HG03565 (cell line): ENCODE data around the gene UFSP2.

Experiments used
- ATAC-seq: cut with Tn5 transposase; IDR thresholded peaks from one replicate; pipeline ENCODE4 v1.9.1; 2021; ENCODE audit warnings: mild to moderate bottlenecking, moderate library complexity; ENCODE audit not compliant: unreplicated experiment

UFSP2 gene

GRCh38 chr4:185384930-185385331 lies 40.8 kb downstream of the UFSP2 start:
- ATAC-seq = no peak

GRCh38 chr4:185384061-185384460 lies 41.7 kb downstream of the UFSP2 start:
- ATAC-seq = no peak

- ATAC-seq = no peak
Observed at GRCh38 chr4:185383451-185383850, 42.3 kb downstream of the UFSP2 start.

GRCh38 chr4:185382754-185383153 lies 43.0 kb downstream of the UFSP2 start:
- no peak for ATAC-seq

GRCh38 chr4:185381288-185382196 lies 44.2 kb downstream of the UFSP2 start:
- ATAC-seq = no peak

- ATAC-seq = no peak
Observed at GRCh38 chr4:185380320-185380719, 45.4 kb downstream of the UFSP2 start.

- ATAC-seq = no peak
Observed at GRCh38 chr4:185379326-185380295, 46.2 kb downstream of the UFSP2 start.

- ATAC-seq = no peak
Observed at GRCh38 chr4:185378264-185378663, 47.5 kb downstream of the UFSP2 start.

GRCh38 chr4:185374573-185374972 lies 51.2 kb downstream of the UFSP2 start:
- no peak for ATAC-seq

- ATAC-seq = no peak
Observed at GRCh38 chr4:185374027-185374426, 51.7 kb downstream of the UFSP2 start.

GRCh38 chr4:185371702-185372101 lies 54.1 kb downstream of the UFSP2 start:
- ATAC-seq = no peak

GRCh38 chr4:185370268-185370949 lies 55.4 kb downstream of the UFSP2 start:
- no peak for ATAC-seq

GRCh38 chr4:185369731-185370130 lies 56.0 kb downstream of the UFSP2 start:
- no peak for ATAC-seq

- ATAC-seq = no peak
Observed at GRCh38 chr4:185364886-185365285, 60.9 kb downstream of the UFSP2 start.

- ATAC-seq = no peak
Observed at GRCh38 chr4:185363251-185363650, 62.5 kb downstream of the UFSP2 start.

- ATAC-seq = peak; percentile 41
Observed at GRCh38 chr4:185362570-185362969, 63.2 kb downstream of the UFSP2 start.

GRCh38 chr4:185361872-185362271 lies 63.9 kb downstream of the UFSP2 start:
- no peak for ATAC-seq

- ATAC-seq = no peak
Observed at GRCh38 chr4:185359767-185360446, 65.9 kb downstream of the UFSP2 start.

- no peak for ATAC-seq
Observed at GRCh38 chr4:185358959-185359358, 66.8 kb downstream of the UFSP2 start.

GRCh38 chr4:185358514-185358913 lies 67.2 kb downstream of the UFSP2 start:
- no peak for ATAC-seq
